Right lobe of liver (tissue), 4 donors: ENCODE data around the gene HSD17B10.

ENCODE experiments used
- CTCF ChIP-seq, 4 donors: fragments of 200-600 bp in 3 of 4; fragments of 450-650 bp in 1 of 4; IDR thresholded peaks; one replicate each; pipeline versions ENCODE4 v1.5.1 to v1.8.0; 2016 to 2022; ENCODE audit warnings: antibody characterized with exemption in 4 of 4, mild to moderate bottlenecking in 2 of 4
- POLR2A ChIP-seq: fragments of 450-650 bp; IDR thresholded peaks from one replicate; pipeline ENCODE4 v1.6.1; 2017; ENCODE audit warnings: antibody characterized with exemption, mild to moderate bottlenecking
- donor health status: DM: no; HTN: no; CAD: no.
- donor health status: DM: no; HTN: no; CAD: no.
- donor health status: DM: no; HTN: yes; CAD: no.

- TF ChIP-seq CTCF (IDR thresholded peaks at IDR 0.05) = no peak
- no peak for TF ChIP-seq POLR2A
Measured at GRCh38 chrX:53471346-53471745, 37.2 kb upstream of the HSD17B10 start.
